ENCODE results near the gene SFMBT2. TPM values are rescaled to one million over a fixed set of nuclear protein-coding genes. Genes with fewer than 3 reads are reported as not detected.

SFMBT2 gene
- total RNA-seq, 1 donor from 2014 or later, result 7.0 TPM

DNA sequence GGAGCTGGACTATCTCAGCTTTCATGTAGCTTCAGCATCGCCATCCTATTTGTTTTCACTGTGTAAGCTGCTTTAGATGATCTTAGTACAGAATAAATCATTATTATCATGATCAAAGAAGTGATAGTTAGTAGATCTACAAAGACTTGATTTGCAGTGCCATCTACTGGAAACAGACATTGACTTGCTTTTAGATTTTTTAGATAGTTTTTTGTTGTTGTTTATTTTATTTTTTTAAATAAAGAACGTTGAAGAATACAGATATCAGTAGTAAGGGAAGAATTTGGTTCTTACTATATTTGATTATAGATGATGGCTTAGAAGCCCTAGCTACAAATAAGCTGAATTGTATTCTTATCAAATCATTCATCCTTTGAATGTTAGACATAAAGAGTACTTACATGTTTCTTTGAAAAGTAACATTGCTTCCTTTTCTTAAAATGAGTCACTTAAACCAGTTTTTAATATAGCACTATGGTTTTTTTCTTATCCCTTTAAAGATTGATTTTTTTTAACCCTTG, 6.3 kb upstream of the SFMBT2 start:
- Mint-ChIP-seq H3K36me3 (ENCODE audit: low read depth) (no peaks in the 10 kb centered on the region), H3K4me1 (peaks cover 11% of the 10 kb centered on the region), H3K27me3 (ENCODE audit: low read depth) (peaks cover 89% of the 10 kb centered on the region), H3K4me3 (no peak overlapping the region), H3K27ac (ENCODE audit: unreplicated experiment) (no peak overlapping the region), H3K9me3 (no peaks in the 10 kb centered on the region)
- peak; percentile 74 for TF ChIP-seq CTCF (conservative IDR thresholded peaks at IDR 0.05)
- DNase-seq (ENCODE audit: low read depth, low spot score), result no peak

DNA sequence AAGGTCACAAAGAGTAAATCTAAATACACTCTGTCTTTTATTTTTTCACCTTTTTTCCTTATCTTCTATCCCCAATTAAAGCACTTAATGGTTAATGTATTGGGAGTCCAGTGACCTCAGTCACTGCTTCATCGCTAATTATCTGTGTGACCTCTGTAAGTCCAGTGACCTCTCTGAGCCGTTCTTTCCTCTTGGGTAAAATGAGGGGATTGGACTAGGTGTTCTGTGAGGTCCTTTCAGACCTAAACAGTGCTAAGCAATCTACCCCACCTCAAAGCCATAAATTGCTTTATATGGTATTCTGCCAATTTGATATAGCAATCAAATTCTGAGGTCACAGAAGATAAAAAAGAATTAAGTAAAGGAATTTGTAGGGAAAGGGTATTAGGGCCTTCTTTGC, 3.9 kb upstream of the SFMBT2 start:
- H3K27me3 Mint-ChIP-seq (ENCODE audit: low read depth), result peaks cover 89% of the 10 kb centered on the region
- no peaks in the 10 kb centered on the region for H3K9me3 Mint-ChIP-seq
- H3K36me3 Mint-ChIP-seq (ENCODE audit: low read depth), result no peaks in the 10 kb centered on the region
- no peak overlapping the region for H3K27ac Mint-ChIP-seq (ENCODE audit: unreplicated experiment)
- peak overlapping the region; percentile 45 for H3K4me3 Mint-ChIP-seq
- no peak for TF ChIP-seq CTCF (conservative IDR thresholded peaks at IDR 0.05)
- H3K4me1 Mint-ChIP-seq, result peaks cover 22% of the 10 kb centered on the region
- DNase-seq (ENCODE audit: low read depth, low spot score), result no peak

DNA sequence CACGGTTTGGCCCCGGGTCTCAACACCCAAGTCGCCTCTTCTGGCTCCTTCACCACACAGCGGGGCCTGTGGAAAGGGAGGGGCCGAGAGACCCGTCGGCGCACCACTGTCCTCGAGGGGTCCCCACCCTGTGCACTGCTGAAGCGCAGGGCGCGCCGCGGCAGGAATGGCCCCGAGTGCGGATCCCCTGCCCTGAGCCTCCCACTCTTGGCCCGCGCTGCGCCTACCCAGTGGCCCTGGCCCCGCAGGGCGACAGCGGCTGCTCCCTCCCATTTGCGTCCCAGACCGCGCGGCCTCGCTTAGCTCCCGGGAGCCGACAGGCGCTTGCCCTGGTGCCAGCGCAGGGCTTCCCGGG, 2.1 kb upstream of the SFMBT2 start:
- H3K36me3 Mint-ChIP-seq (ENCODE audit: low read depth), result peaks cover 3% of the 10 kb centered on the region
- peaks cover 37% of the 10 kb centered on the region for H3K4me1 Mint-ChIP-seq
- peaks cover 90% of the 10 kb centered on the region for H3K27me3 Mint-ChIP-seq (ENCODE audit: low read depth)
- H3K27ac Mint-ChIP-seq (ENCODE audit: unreplicated experiment), result no peak overlapping the region
- no peaks in the 10 kb centered on the region for H3K9me3 Mint-ChIP-seq
- peak; percentile 16 for DNase-seq (ENCODE audit: low read depth, low spot score)
- TF ChIP-seq CTCF (conservative IDR thresholded peaks at IDR 0.05), result no peak
- peak overlapping the region; percentile 82 for H3K4me3 Mint-ChIP-seq

DNA sequence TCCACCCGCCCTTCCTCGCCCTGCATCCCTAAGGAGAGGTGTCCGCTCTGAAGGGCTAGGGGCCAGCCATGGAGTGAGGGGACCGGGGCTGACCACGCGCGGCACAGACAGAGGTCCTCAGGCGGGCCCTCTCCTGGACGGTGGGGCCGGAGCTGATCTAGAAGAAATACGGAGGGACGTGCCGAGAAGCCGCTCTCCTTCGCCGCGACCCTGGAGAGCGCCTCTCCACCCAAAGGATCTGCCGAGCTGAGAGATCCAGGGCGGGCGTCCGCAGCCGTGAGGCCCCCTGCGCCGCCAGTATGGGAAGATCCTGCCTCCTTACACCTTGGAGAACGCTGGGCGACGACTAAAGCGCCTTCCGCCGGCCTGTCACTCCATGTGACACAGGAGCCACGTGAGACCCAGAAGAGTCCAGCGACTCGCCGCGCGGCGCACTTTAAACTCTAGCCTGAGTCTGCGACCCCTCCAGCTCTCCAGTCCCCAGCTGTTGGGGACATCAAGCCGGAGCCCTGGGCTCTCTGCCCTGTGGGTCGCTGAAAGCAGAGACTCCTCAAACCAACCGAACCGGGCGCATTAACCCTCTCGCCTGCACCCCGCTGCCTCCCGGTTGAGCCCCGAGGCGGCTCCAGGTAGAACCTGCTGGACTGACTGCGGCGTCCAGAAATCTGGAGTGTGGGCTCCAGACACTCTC, 1.5 kb upstream of the SFMBT2 start:
- TF ChIP-seq CTCF (conservative IDR thresholded peaks at IDR 0.05), result no peak
- Mint-ChIP-seq H3K27ac (ENCODE audit: unreplicated experiment) (no peak overlapping the region), H3K4me1 (peaks cover 41% of the 10 kb centered on the region), H3K27me3 (ENCODE audit: low read depth) (peaks cover 92% of the 10 kb centered on the region), H3K4me3 (peak overlapping the region; percentile 82), H3K9me3 (no peaks in the 10 kb centered on the region), H3K36me3 (ENCODE audit: low read depth) (peaks cover 3% of the 10 kb centered on the region)
- peak; percentile 50 for DNase-seq (ENCODE audit: low read depth, low spot score)

GRCh38 chr10:7411671-7412128, 866 bp upstream of the SFMBT2 start:
- Mint-ChIP-seq H3K4me1 (peaks cover 41% of the 10 kb centered on the region), H3K27me3 (ENCODE audit: low read depth) (peaks cover 95% of the 10 kb centered on the region), H3K36me3 (ENCODE audit: low read depth) (peaks cover 3% of the 10 kb centered on the region), H3K9me3 (no peaks in the 10 kb centered on the region), H3K27ac (ENCODE audit: unreplicated experiment) (no peak overlapping the region), H3K4me3 (peak overlapping the region; percentile 98)
- DNase-seq (ENCODE audit: low read depth, low spot score), result no peak
- no peak for TF ChIP-seq CTCF (conservative IDR thresholded peaks at IDR 0.05)
